ENCODE data around the gene DEFB132. TPM values are rescaled to one million over a fixed set of nuclear protein-coding genes. Genes with fewer than 3 reads are reported as not detected.

Gene DEFB132
- total RNA-seq, 4 donors from 2014 or later = not detected

DNA sequence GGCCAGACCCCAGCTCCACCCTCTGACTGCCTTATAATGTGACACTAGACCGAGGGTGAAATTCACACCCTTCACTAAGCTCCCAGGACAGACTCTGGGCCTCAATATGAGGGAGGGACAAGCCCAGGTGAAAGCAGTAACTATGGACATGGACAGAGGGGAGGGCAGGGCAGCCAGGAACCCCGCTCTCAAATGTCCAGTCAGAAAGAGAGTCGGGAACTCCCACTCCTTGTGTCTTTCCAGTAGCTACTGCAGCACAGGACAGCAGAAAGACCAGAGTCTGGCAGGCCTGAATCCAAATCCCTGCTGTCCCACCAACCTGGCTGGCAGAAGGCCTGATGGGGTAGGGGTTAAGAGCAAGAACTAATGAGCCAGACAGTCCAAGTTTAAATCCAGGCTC lies 26.6 kb downstream of the DEFB132 start:
- intact Hi-C loops (cut with DNase I; ENCODE audit: low total_unique reads) = no loop called here
- TF ChIP-seq, protein P1, sequence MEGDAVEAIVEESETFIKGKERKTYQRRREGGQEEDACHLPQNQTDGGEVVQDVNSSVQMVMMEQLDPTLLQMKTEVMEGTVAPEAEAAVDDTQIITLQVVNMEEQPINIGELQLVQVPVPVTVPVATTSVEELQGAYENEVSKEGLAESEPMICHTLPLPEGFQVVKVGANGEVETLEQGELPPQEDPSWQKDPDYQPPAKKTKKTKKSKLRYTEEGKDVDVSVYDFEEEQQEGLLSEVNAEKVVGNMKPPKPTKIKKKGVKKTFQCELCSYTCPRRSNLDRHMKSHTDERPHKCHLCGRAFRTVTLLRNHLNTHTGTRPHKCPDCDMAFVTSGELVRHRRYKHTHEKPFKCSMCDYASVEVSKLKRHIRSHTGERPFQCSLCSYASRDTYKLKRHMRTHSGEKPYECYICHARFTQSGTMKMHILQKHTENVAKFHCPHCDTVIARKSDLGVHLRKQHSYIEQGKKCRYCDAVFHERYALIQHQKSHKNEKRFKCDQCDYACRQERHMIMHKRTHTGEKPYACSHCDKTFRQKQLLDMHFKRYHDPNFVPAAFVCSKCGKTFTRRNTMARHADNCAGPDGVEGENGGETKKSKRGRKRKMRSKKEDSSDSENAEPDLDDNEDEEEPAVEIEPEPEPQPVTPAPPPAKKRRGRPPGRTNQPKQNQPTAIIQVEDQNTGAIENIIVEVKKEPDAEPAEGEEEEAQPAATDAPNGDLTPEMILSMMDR (IDR thresholded peaks at IDR 0.05 in 4 of 5, conservative IDR thresholded peaks at IDR 0.05 in 1 of 5) = no peak
- TF ChIP-seq POLR2A (IDR thresholded peaks at IDR 0.05) = no peak
- DNase-seq (no peak), ATAC-seq (no peak)
- in situ Hi-C loops (cut with MboI; ENCODE audit: low sequenced_read_pairs in 4 of 4) = no loop called here
- Histone ChIP-seq H3K27ac (no peak overlapping the region), H3K4me1 (no peaks in the 10 kb centered on the region), H3K9me3 (no peaks in the 10 kb centered on the region), H3K27me3 (no peaks in the 10 kb centered on the region), H3K4me3 (no peak overlapping the region), H3K36me3 (no peaks in the 10 kb centered on the region)

- H3K27ac ChIP-seq = no peak overlapping the region
- no peaks in the 10 kb centered on the region for H3K27me3 ChIP-seq
- ATAC-seq (no peak), DNase-seq (no peak)
- H3K4me1 ChIP-seq = peaks cover 5 to 13% of the 10 kb centered on the region in 2 donors
- H3K9me3 ChIP-seq = no peaks in the 10 kb centered on the region
- H3K36me3 ChIP-seq = no peaks in the 10 kb centered on the region
- no peak for TF ChIP-seq POLR2A (IDR thresholded peaks at IDR 0.05)
- TF ChIP-seq, protein P1 (IDR thresholded peaks at IDR 0.05 in 4 of 5, conservative IDR thresholded peaks at IDR 0.05 in 1 of 5) = no peak
- H3K4me3 ChIP-seq = no peak overlapping the region
- intact Hi-C loops (cut with DNase I; ENCODE audit: low total_unique reads) = no loop called here
- in situ Hi-C loops (cut with MboI; ENCODE audit: low sequenced_read_pairs in 4 of 4) = no loop called here
These were observed 29.0 kb downstream of the DEFB132 start for GRCh38 chr20:286508-286907.

DNA sequence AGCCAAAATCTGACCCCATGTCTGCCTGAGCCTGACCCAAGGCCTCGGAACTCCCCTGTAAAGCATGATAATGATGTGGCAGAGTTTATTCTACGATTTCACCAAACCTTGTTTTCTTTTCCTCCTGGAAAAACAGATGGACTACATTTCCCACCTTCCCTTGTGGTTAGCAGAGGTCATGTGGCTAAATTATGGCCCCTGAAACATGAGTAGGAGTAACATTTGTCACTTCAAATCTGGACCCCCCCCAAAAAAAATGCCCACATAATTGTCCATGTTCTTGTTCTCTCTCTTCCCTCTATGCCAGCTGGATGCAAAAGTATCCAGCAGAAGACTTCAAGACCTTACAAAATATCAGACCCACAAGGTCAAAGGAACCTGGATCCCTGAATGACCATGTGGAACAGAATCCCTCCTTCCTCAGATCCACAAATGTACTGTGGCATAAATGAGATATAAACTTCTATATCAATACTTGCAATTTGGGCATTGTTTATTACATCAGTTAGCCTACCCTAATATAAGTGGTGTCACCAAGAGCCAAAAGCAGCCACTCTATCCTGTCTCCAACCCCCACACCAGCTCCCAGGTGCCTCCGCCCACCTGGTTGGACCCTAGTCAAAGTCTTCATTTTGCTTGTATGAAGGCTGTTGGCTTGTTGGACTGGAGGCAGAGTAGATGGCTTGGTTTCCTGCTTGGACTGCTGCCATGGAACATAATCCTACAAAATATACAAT lies 31.6 kb downstream of the DEFB132 start:
- Histone ChIP-seq H3K4me3 (no peak overlapping the region), H3K36me3 (no peaks in the 10 kb centered on the region), H3K4me1 (peaks cover 5 to 13% of the 10 kb centered on the region in 2 donors), H3K27ac (no peak overlapping the region), H3K9me3 (no peaks in the 10 kb centered on the region), H3K27me3 (no peaks in the 10 kb centered on the region)
- DNase-seq (no peak), ATAC-seq (no peak)
- intact Hi-C loops (cut with DNase I; ENCODE audit: low total_unique reads) = no loop called here
- in situ Hi-C loops (cut with MboI; ENCODE audit: low sequenced_read_pairs in 4 of 4) = no loop called here
- TF ChIP-seq POLR2A (IDR thresholded peaks at IDR 0.05) = no peak
- TF ChIP-seq, protein P1 (IDR thresholded peaks at IDR 0.05 in 4 of 5, conservative IDR thresholded peaks at IDR 0.05 in 1 of 5) = no peak

DNA sequence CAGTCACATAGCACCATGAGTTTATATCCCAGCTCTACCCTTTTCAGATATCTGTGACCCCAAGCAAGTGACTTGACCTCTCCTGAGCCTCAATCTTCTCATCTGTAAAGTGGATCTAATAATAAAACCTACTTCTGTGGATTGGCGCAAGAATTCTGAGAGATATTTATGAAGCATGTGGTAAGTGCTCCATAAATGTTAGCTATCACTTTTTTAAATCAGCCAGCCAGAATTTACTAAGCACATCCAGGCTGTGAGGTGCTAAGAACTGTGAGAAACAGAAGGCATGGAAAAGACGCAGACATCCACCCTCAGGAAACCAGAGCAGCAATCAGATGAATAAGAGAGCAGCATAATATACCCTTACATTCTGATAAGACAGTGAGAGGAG lies 32.2 kb downstream of the DEFB132 start:
- Histone ChIP-seq H3K9me3 (no peaks in the 10 kb centered on the region), H3K27ac (peak overlapping the region; percentile 71 to 80 (median 77)), H3K4me1 (peaks cover 5 to 13% of the 10 kb centered on the region in 2 donors), H3K4me3 (peak overlapping the region; percentile 65 to 76 (median 68)), H3K36me3 (no peaks in the 10 kb centered on the region), H3K27me3 (no peaks in the 10 kb centered on the region)
- DNase-seq = no peak
- TF ChIP-seq, protein P1 (IDR thresholded peaks at IDR 0.05 in 4 of 5, conservative IDR thresholded peaks at IDR 0.05 in 1 of 5) = no peak
- TF ChIP-seq POLR2A (IDR thresholded peaks at IDR 0.05) = no peak
- intact Hi-C loops (cut with DNase I; ENCODE audit: low total_unique reads) (no loop called here), in situ Hi-C loops (cut with MboI; ENCODE audit: low sequenced_read_pairs in 4 of 4) (no loop called here)
- peak in 1 of 2 donors; percentile 1 for ATAC-seq

All from gastrocnemius medialis (tissue), 4 donors.